ENCODE measurements around the gene ABHD8.
A peak's percentile ranks its signal among the peaks of the same experiment; 100 is the strongest.

Gene ABHD8

DNA sequence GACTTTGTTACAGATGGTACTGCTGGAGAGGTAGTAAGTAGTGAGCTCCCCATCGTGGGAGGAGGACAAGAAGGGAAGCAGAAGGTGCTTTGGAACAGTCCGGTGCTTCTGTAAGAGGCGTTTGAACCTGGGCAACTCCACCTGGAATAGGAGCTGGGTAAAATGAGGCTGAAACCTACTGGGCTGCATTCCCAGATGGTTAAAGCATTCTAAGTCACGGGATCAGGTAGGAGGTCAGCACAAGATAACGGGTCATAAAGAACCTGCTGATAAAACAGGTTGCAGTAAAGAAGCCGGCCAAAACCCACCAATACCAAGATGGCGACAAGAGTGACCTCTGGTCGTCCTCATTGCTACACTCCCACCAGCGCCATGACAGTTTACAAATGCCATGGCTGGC is 16.5 kb downstream of the ABHD8 start:
- Histone ChIP-seq H3K36me3 (no peaks in the 10 kb centered on the region), H3K4me3 (ENCODE audit: low read depth, low read length) (no peak overlapping the region), H3K4me1 (no peaks in the 10 kb centered on the region), H3K9me3 (no peaks in the 10 kb centered on the region), H3K27me3 (no peaks in the 10 kb centered on the region)
- TF ChIP-seq, protein P1, sequence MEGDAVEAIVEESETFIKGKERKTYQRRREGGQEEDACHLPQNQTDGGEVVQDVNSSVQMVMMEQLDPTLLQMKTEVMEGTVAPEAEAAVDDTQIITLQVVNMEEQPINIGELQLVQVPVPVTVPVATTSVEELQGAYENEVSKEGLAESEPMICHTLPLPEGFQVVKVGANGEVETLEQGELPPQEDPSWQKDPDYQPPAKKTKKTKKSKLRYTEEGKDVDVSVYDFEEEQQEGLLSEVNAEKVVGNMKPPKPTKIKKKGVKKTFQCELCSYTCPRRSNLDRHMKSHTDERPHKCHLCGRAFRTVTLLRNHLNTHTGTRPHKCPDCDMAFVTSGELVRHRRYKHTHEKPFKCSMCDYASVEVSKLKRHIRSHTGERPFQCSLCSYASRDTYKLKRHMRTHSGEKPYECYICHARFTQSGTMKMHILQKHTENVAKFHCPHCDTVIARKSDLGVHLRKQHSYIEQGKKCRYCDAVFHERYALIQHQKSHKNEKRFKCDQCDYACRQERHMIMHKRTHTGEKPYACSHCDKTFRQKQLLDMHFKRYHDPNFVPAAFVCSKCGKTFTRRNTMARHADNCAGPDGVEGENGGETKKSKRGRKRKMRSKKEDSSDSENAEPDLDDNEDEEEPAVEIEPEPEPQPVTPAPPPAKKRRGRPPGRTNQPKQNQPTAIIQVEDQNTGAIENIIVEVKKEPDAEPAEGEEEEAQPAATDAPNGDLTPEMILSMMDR (IDR thresholded peaks at IDR 0.05; ENCODE audit: low read depth, low read length), result no peak
- DNase-seq, result no peak

DNA sequence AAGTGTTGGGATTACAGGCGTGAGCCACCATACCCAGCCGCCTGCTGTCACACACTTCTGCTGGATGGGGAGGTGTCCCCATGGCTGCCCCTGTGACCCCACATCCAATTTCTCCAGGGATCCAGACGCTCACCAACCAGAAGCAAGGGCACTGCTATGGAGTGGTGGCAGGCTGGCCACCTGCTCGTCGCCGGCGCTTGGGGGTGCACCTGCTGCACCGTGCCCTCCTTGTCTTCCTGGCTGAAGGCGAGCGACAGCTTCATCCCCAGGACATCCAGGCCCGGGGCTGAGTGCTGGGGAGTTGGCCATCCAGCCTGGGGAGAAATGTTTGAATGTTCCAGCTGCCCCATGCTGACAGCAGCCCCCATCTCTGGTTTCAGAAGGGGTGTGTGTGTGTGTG is 17.0 kb downstream of the ABHD8 start:
- TF ChIP-seq, protein P1 (IDR thresholded peaks at IDR 0.05; ENCODE audit: low read depth, low read length), result no peak
- no peaks in the 10 kb centered on the region for H3K4me1 ChIP-seq
- no peak for DNase-seq

DNA sequence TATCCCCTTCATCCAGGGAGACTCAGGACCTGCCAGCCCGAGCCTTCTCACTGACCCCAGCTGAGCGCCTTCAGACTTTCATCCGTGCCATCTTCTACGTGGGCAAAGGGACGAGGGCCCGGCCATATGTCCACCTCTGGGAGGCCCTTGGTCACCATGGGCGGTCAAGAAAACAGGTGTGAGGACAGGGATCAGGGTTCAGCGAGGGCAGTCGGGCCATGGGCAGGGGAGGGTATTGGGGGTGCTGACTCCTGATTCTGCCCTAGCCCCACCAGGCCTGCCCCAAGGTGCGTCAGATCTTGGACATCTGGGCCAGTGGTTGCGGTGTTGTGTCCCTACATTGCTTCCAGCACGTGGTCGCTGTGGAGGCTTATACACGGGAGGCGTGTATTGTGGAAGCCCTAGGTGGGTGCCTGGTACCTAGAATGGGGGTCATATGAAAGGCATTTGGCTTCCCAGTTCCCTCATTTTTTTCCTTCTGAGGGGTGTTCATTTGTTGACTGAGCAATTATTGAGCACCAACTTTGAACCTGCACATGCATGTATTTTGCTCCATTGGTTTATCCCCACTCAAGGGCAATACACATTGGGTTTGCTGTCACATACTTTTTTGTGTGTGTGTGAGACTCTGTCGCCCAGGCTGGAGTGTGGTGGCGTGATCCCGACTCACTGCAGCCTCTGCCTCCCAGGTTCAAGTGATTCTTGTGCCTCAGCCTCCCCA is 17.6 kb downstream of the ABHD8 start:
- no peak for DNase-seq

More for the DNA sequence above, 17.0 kb downstream of the ABHD8 start:
- Histone ChIP-seq H3K27me3 (peaks cover 5% of the 10 kb centered on the region; the same call in 1 of the 2 replicates), H3K36me3 (no peaks in the 10 kb centered on the region), H3K9me3 (no peaks in the 10 kb centered on the region), H3K4me3 (ENCODE audit: low read depth, low read length) (no peak overlapping the region)

DNA sequence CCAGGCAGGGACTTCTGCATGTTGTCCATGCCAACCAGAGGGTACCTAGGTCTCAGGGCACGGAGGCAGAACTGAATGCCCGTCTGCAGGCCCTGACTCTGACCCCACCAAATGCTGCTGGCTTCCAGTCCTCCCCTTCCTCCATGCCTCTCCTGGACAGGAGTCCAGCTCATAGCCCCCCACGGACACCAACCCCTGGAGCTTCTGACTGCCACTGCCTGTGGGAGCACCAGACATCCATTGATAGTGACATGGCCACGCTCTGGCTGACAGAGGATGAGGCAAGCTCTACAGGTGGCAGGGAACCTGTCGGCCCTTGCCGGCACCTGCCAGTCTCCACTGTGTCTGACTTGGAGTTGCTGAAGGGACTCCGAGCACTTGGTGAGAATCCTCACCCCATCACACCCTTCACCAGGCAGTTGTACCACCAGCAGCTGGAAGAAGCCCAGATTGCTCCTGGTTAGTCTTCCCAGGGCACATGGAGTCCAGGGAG is 19.7 kb downstream of the ABHD8 start:
- Histone ChIP-seq H3K27me3 (peaks cover 5% of the 10 kb centered on the region; the same call in 1 of the 2 replicates), H3K9me3 (no peaks in the 10 kb centered on the region), H3K36me3 (no peaks in the 10 kb centered on the region), H3K4me1 (no peaks in the 10 kb centered on the region), H3K4me3 (ENCODE audit: low read depth, low read length) (no peak overlapping the region)
- DNase-seq, result no peak
- TF ChIP-seq, protein P1 (IDR thresholded peaks at IDR 0.05; ENCODE audit: low read depth, low read length), result no peak

More for the DNA sequence above, 17.6 kb downstream of the ABHD8 start:
- Histone ChIP-seq H3K36me3 (no peaks in the 10 kb centered on the region), H3K27me3 (peaks cover 5% of the 10 kb centered on the region; the same call in 1 of the 2 replicates), H3K9me3 (no peaks in the 10 kb centered on the region), H3K4me1 (no peaks in the 10 kb centered on the region), H3K4me3 (ENCODE audit: low read depth, low read length) (no peak overlapping the region)
- TF ChIP-seq, protein P1 (IDR thresholded peaks at IDR 0.05; ENCODE audit: low read depth, low read length), result no peak

DNA sequence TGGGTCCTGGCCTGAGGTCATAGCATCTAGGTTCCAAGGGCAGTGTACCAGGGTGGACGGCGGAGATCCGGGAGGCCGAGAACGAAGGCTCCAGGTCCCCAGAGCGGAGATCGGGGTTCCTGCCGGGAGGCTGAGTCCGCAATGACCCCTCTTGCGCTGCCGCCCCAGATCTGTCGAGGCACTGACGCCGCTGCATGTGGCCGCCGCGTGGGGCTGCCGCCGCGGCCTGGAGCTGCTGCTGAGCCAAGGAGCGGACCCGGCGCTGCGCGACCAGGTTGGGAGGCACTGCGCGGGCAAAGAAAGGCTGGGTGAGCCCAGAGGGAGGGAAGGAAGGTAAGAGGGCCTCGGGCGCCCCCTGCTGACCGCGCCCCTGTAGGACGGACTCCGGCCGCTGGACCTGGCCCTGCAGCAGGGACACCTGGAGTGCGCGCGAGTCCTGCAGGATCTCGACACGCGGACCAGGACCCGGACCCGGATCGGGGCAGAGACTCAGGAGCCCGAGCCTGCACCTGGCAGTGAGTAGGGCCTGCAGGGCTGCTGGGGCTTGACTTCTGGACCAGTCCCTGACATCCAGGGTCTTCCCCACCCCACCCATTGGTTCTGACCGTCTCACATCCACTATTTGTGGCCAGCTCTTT is 20.6 kb downstream of the ABHD8 start:
- H3K9me3 ChIP-seq, result no peaks in the 10 kb centered on the region
- TF ChIP-seq, protein P1 (IDR thresholded peaks at IDR 0.05; ENCODE audit: low read depth, low read length), result peak; percentile 83
- peak overlapping the region; percentile 33 for H3K4me3 ChIP-seq (ENCODE audit: low read depth, low read length)
- H3K4me1 ChIP-seq, result no peaks in the 10 kb centered on the region
- no peaks in the 10 kb centered on the region for H3K36me3 ChIP-seq
- DNase-seq, result peak; percentile 92
- peaks cover 5% of the 10 kb centered on the region; the same call in 1 of the 2 replicates for H3K27me3 ChIP-seq
